SK-N-SH (cell line): ENCODE data around the gene MELTF. TPM values are rescaled to one million over a fixed set of nuclear protein-coding genes. Genes with fewer than 3 reads are reported as not detected.

Experiments
- CTCF ChIA-PET: fragments of 300-600, 350-600 bp; formaldehyde crosslinking; extraction: SDS; loops from one replicate; lab custom pipeline; 2021; lab: Yijun Ruan, JAX
- POLR2A ChIA-PET: fragments of 350-600 bp; sonication (Branson Sonifier 250); formaldehyde crosslinking; extraction: SDS; loops from one replicate; lab custom pipeline; 2020; ENCODE audit warnings: antibody characterized with exemption, inconsistent platforms; lab: Yijun Ruan, JAX
- DNase-seq: peaks from one replicate; pipeline ENCODE4 v3.0.0; 2012
- H2AFZ ChIP-seq: fragments of 200-600 bp; sonication (generic); 2 replicates; pipeline ENCODE4 v1.8.1; 2016; ENCODE audit warnings: antibody characterized with exemption, mild to moderate bottlenecking, low read depth
- H3F3A ChIP-seq: fragments of 200-600 bp; sonication (generic); replicated peaks from 2 replicates; pipeline ENCODE3; 2016; ENCODE audit warnings: antibody characterized with exemption, mild to moderate bottlenecking; ENCODE audit not compliant: insufficient read depth
- H3K27ac ChIP-seq, 2 experiments: fragments of 200-500 bp in 1 of 2; fragments of 200-600 bp in 1 of 2; sonication (Bioruptor generic) in 1 of 2; sonication (generic), shearing (Covaris generic) in 1 of 2; 2 replicates each; pipeline versions ENCODE4 v1.5.1 to v1.6.1; 2014 to 2016; ENCODE audit warnings: low read depth in 2 of 2, inconsistent platforms in 1 of 2, low read length in 1 of 2, mild to moderate bottlenecking in 1 of 2, mixed read lengths in 1 of 2
- H3K27me3 ChIP-seq: fragments of 200-600 bp; sonication (generic), shearing (Covaris generic); 2 replicates; pipeline ENCODE4 v1.6.1; 2016; ENCODE audit warnings: mixed run types; ENCODE audit not compliant: insufficient read depth
- H3K36me3 ChIP-seq, 2 experiments: fragments of 200-500 bp in 1 of 2; fragments of 200-600 bp in 1 of 2; sonication (Bioruptor generic) in 1 of 2; sonication (generic) in 1 of 2; replicated peaks in 1 of 2; 2 replicates each; pipeline versions ENCODE3 to v1.5.1; 2014 to 2016; ENCODE audit warnings: low read length in 1 of 2, mild to moderate bottlenecking in 1 of 2; ENCODE audit not compliant: insufficient read depth in 2 of 2, control insufficient read depth in 1 of 2
- H3K4me1 ChIP-seq, 2 experiments: fragments of 200-500 bp in 1 of 2; fragments of 200-600 bp in 1 of 2; sonication (Bioruptor generic) in 1 of 2; sonication (generic), shearing (Covaris generic) in 1 of 2; 2 replicates each; pipeline versions ENCODE4 v1.5.1 to v1.6.1; 2014 to 2016; ENCODE audit warnings: low read depth in 1 of 2, low read length in 1 of 2, mixed run types in 1 of 2; ENCODE audit not compliant: insufficient read depth in 2 of 2, control insufficient read depth in 1 of 2
- H3K4me2 ChIP-seq: fragments of 200-600 bp; sonication (generic), shearing (Covaris generic); 2 replicates; pipeline ENCODE4 v1.6.1; 2017; ENCODE audit warnings: mixed run types
- H3K4me3 ChIP-seq, 2 experiments: fragments of 200-500 bp in 1 of 2; fragments of 200-600 bp in 1 of 2; sonication (Bioruptor generic) in 1 of 2; sonication (generic), shearing (Covaris generic) in 1 of 2; 2 replicates each; pipeline versions ENCODE4 v1.5.1 to v1.8.1; 2014 to 2016; ENCODE audit warnings: low read depth in 2 of 2, inconsistent platforms in 1 of 2, low read length in 1 of 2, mild to moderate bottlenecking in 1 of 2, mixed read lengths in 1 of 2, moderate library complexity in 1 of 2
- H3K79me2 ChIP-seq: fragments of 200-600 bp; sonication (generic); 2 replicates; pipeline ENCODE4 v1.8.1; 2017; ENCODE audit warnings: mild to moderate bottlenecking; ENCODE audit not compliant: insufficient read depth
- H3K9ac ChIP-seq: fragments of 200-600 bp; sonication (generic); 2 replicates; pipeline ENCODE4 v1.6.1; 2017; ENCODE audit warnings: mixed run types
- H3K9me2 ChIP-seq: fragments of 200-600 bp; sonication (generic); 2 replicates; pipeline ENCODE4 v1.6.1; 2017; ENCODE audit warnings: mixed run types
- H3K9me3 ChIP-seq: fragments of 200-600 bp; sonication (generic); 2 replicates; pipeline ENCODE4 v1.6.1; 2017; ENCODE audit warnings: mixed run types, mild to moderate bottlenecking, moderate library complexity
- H4K20me1 ChIP-seq: fragments of 200-600 bp; sonication (generic); 2 replicates; pipeline ENCODE4 v1.6.1; 2017; ENCODE audit warnings: mild to moderate bottlenecking, mixed run types; ENCODE audit not compliant: insufficient read depth
- ELF1 ChIP-seq: IDR thresholded peaks from 2 replicates; pipeline ENCODE4 v1.4.0; 2012
- EP300 ChIP-seq, 2 experiments: IDR thresholded peaks; 2 replicates each; pipeline versions ENCODE4 v1.4.0 to v1.6.1; 2012; ENCODE audit warnings: borderline replicate concordance in 1 of 2, low read depth in 1 of 2, low read length in 1 of 2
- GABPA ChIP-seq: IDR thresholded peaks from 2 replicates; pipeline ENCODE4 v1.4.0; 2012; ENCODE audit warnings: low read depth, mild to moderate bottlenecking
- MEF2A ChIP-seq: IDR thresholded peaks from 2 replicates; pipeline ENCODE4 v1.4.0; 2012; ENCODE audit warnings: low read depth, borderline replicate concordance
- RAD21 ChIP-seq: IDR thresholded peaks from 2 replicates; pipeline ENCODE4 v1.6.1; 2012; ENCODE audit warnings: mild to moderate bottlenecking, low read length
- RCOR1 ChIP-seq: fragments of 150-350 bp; IDR thresholded peaks from 2 replicates; pipeline ENCODE4 v1.6.1; 2017; ENCODE audit warnings: antibody characterized with exemption, low read length
- RFX5 ChIP-seq: IDR thresholded peaks from 2 replicates; pipeline ENCODE4 v1.6.1; 2012; ENCODE audit warnings: mild to moderate bottlenecking, improper control_type of control experiment, low read length
- SMC3 ChIP-seq: IDR thresholded peaks from 2 replicates; pipeline ENCODE4 v1.6.1; 2012; ENCODE audit warnings: low read depth, low read length, improper control_type of control experiment
- TCF12 ChIP-seq: IDR thresholded peaks from 2 replicates; pipeline ENCODE4 v1.4.0; 2012
- TEAD4 ChIP-seq: IDR thresholded peaks from 2 replicates; pipeline ENCODE4 v1.4.0; 2012; ENCODE audit warnings: mild to moderate bottlenecking, borderline replicate concordance; ENCODE audit not compliant: insufficient read depth
- YY1 ChIP-seq: IDR thresholded peaks from 2 replicates; pipeline ENCODE4 v1.4.0; 2012; ENCODE audit warnings: low read depth, mild to moderate bottlenecking
- WGBS: methylation state at CpG from one replicate; pipeline ENCODE4 v1.1.6; 2017; ENCODE audit warnings: low lambda C conversion rate; 5-methylcytosine and 5-hydroxymethylcytosine counted together
- polyA plus RNA-seq, 3 experiments: library from polyadenylated mRNA; depleted of rRNA; stranded (reverse); fragments of >200 nt; gene quantifications; 2 replicates each; pipeline ENCODE4 v1.2.3, GENCODE V29; 2012
- TF ChIP-seq, protein P1 (sequence below): fragments of 150-350 bp; IDR thresholded peaks from 2 replicates; pipeline ENCODE4 v1.6.1; 2016; ENCODE audit warnings: mild to moderate bottlenecking, low read depth, low read length
- TF ChIP-seq, protein P2 (sequence below): IDR thresholded peaks from 2 replicates; pipeline ENCODE4; 2012
- TF ChIP-seq, protein P3 (sequence below): IDR thresholded peaks from 2 replicates; pipeline ENCODE4 v1.4.0; 2012; ENCODE audit warnings: low read depth
- TF ChIP-seq, protein P4 (sequence below): IDR thresholded peaks from 2 replicates; pipeline ENCODE4 v1.6.1; 2012; ENCODE audit warnings: mild to moderate bottlenecking, low read depth, low read length, moderate library complexity
- TF ChIP-seq, protein P5 (sequence below): fragments of 200-600 bp; sonication (generic); IDR thresholded peaks from 2 replicates; pipeline ENCODE4 v1.6.1; 2017; ENCODE audit warnings: antibody characterized with exemption, mild to moderate bottlenecking, moderate library complexity

The MELTF gene
- polyA plus RNA-seq, 1 of the 3 experiments (the other 2 are of a cell fraction) = 32.4 TPM

DNA sequence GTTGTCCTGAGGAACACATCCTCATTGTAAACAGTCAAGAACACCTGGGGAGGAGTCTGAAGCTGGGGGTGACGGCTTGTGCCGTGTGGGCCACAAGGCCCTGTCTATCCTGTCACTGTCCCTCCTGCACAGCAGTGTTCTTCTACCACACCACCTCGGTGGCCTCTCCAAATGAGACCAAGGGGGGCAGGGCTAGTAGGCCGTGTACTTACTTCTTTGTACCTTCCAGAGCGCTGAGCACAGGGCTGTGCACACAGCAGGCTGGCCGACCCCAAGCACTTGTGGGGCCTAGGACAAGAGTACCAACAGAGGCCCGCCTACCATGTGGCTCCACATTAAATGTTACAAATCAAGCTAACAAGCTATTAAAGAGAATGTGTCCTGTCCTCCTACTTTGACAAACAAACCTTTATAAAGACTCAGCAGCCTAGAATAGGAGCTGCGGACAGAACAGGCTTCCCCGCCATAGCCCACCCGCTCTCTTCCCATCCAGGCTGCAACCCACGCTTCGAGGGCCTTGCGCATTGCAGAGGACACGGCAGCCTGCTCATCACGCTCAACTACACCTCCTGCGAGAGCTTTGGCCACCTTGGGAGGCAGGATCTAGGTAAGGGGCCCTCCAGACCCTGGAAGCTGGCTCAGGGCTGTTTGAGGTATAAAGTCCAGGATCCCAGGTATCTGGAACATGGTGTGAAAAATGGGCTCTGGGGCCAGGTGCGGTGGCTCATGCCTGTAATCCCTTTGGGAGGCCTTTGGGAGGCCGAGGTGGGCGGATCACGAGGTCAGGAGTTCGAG lies 30.5 kb downstream of the MELTF start (continued):
- TF ChIP-seq TCF12 (no peak), YY1 (no peak)

DNA sequence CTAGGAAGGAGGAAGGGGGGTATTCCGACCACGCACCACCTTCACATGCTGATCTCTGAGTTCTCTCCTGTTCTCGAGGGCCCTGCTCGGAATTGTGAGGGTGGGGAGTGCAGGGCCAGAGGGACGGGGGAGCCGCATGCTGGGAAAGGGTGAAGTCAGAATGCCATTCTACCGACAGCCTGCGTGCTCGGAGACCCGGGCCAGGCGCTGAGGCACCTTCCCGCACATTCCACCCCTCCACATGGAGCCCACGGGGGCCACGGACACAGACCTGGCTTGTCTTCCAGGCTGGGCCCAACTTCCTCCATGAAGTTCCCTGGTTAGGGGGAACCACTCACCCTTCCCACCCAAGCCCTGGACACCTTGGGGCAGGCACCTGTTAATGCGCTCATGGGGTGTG lies 32.3 kb downstream of the MELTF start:
- Histone ChIP-seq H4K20me1 (no peaks in the 10 kb centered on the region), H3K4me3 (no peak overlapping the region), H3K79me2 (no peaks in the 10 kb centered on the region), H3F3A (no peaks in the 10 kb centered on the region), H3K4me2 (no peak overlapping the region), H3K27ac (no peak overlapping the region), H3K4me1 (no peaks in the 10 kb centered on the region), H3K27me3 (no peaks in the 10 kb centered on the region), H3K9ac (no peak overlapping the region), H3K36me3 (no peaks in the 10 kb centered on the region), H3K9me2 (no peaks in the 10 kb centered on the region), H2AFZ (no peak overlapping the region), H3K9me3 (no peaks in the 10 kb centered on the region)
- ChIA-PET CTCF (interaction anchor here (1.0 to 11.7 kb wide), 3 partner anchors 8 to 191 kb away, joined by 3 to 94 read pairs (median 5); partner anchors contain the start of gene MELTF), POLR2A (no interaction called here)
- TF ChIP-seq, protein P1, sequence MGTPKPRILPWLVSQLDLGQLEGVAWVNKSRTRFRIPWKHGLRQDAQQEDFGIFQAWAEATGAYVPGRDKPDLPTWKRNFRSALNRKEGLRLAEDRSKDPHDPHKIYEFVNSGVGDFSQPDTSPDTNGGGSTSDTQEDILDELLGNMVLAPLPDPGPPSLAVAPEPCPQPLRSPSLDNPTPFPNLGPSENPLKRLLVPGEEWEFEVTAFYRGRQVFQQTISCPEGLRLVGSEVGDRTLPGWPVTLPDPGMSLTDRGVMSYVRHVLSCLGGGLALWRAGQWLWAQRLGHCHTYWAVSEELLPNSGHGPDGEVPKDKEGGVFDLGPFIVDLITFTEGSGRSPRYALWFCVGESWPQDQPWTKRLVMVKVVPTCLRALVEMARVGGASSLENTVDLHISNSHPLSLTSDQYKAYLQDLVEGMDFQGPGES = no peak
- no peak for TF ChIP-seq RCOR1
- no peak for TF ChIP-seq YY1
- 91% methylated on average over 12 of the region's 15 CpGs for WGBS
- no peak for DNase-seq

DNA sequence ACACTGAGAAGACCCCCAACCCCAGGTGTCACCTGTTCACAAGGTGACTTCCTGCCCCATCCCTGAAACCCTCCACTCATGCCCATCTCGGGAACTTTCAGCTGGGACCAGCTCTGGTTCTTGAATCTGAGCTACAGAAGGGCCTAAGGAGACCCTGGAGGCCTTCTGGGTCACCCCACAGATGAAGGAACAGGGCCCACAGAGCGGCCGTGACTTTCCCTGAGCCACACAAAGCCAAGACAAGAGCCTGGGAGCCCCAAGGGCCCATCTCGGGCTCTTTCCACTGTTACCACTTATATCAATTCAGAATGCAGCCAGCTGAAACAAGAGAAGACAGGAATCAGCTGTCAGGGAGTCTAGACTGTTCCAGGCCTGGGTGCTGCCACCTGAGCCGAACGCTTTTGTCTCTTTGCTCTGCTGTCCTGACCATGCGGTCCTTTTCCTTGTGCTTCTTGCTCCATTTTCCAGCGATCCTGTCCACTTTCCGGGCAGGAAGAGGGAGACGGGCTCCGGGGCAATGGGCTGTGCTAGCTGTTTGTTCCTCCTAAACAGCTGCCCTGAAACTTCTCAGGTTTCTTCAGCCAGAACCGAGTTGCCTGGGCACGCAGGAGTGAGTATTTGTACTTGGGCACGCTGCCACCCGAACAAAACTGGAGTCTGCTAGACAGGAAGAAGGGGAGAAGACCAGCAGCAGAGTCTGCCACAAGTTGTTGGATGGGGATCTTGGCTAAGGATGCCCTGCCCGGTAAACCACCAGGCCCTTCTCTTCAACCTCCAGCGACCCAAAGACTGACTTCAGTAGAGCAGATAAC lies 33.0 kb downstream of the MELTF start:
- Histone ChIP-seq H3F3A (no peaks in the 10 kb centered on the region), H3K27ac (no peak overlapping the region), H3K27me3 (no peaks in the 10 kb centered on the region), H3K79me2 (no peaks in the 10 kb centered on the region), H4K20me1 (no peaks in the 10 kb centered on the region), H3K9me2 (no peaks in the 10 kb centered on the region), H3K4me1 (no peaks in the 10 kb centered on the region), H3K9me3 (no peaks in the 10 kb centered on the region), H2AFZ (no peak overlapping the region), H3K36me3 (no peaks in the 10 kb centered on the region), H3K4me2 (no peak overlapping the region), H3K9ac (no peak overlapping the region), H3K4me3 (no peak overlapping the region)
- POLR2A ChIA-PET = no interaction called here
- DNase-seq = no peak
- whole genome bisulfite sequencing = 80% methylated on average over 15 of the region's 17 CpGs
- CTCF ChIA-PET = interaction anchor here (0.9 to 11.7 kb wide), 5 partner anchors 18 to 468 kb away, joined by 3 to 94 read pairs (median 4); no protein-coding TSS in a partner anchor
- TF ChIP-seq, protein P2, sequence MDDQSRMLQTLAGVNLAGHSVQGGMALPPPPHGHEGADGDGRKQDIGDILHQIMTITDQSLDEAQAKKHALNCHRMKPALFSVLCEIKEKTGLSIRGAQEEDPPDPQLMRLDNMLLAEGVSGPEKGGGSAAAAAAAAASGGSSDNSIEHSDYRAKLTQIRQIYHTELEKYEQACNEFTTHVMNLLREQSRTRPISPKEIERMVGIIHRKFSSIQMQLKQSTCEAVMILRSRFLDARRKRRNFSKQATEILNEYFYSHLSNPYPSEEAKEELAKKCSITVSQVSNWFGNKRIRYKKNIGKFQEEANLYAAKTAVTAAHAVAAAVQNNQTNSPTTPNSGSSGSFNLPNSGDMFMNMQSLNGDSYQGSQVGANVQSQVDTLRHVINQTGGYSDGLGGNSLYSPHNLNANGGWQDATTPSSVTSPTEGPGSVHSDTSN = no peak
- TF ChIP-seq TEAD4 (no peak), GABPA (no peak), RAD21 (no peak), RFX5 (no peak), SMC3 (no peak), MEF2A (no peak), EP300 (IDR thresholded peaks at IDR 0.05; ENCODE audit: borderline replicate concordance in 1 of 2, low read depth in 1 of 2, low read length in 1 of 2) (no peak), ELF1 (no peak)
- TF ChIP-seq, protein P3, sequence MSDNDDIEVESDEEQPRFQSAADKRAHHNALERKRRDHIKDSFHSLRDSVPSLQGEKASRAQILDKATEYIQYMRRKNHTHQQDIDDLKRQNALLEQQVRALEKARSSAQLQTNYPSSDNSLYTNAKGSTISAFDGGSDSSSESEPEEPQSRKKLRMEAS = no peak
- TF ChIP-seq, protein P4, sequence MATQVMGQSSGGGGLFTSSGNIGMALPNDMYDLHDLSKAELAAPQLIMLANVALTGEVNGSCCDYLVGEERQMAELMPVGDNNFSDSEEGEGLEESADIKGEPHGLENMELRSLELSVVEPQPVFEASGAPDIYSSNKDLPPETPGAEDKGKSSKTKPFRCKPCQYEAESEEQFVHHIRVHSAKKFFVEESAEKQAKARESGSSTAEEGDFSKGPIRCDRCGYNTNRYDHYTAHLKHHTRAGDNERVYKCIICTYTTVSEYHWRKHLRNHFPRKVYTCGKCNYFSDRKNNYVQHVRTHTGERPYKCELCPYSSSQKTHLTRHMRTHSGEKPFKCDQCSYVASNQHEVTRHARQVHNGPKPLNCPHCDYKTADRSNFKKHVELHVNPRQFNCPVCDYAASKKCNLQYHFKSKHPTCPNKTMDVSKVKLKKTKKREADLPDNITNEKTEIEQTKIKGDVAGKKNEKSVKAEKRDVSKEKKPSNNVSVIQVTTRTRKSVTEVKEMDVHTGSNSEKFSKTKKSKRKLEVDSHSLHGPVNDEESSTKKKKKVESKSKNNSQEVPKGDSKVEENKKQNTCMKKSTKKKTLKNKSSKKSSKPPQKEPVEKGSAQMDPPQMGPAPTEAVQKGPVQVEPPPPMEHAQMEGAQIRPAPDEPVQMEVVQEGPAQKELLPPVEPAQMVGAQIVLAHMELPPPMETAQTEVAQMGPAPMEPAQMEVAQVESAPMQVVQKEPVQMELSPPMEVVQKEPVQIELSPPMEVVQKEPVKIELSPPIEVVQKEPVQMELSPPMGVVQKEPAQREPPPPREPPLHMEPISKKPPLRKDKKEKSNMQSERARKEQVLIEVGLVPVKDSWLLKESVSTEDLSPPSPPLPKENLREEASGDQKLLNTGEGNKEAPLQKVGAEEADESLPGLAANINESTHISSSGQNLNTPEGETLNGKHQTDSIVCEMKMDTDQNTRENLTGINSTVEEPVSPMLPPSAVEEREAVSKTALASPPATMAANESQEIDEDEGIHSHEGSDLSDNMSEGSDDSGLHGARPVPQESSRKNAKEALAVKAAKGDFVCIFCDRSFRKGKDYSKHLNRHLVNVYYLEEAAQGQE = no peak
- TF ChIP-seq, protein P5, sequence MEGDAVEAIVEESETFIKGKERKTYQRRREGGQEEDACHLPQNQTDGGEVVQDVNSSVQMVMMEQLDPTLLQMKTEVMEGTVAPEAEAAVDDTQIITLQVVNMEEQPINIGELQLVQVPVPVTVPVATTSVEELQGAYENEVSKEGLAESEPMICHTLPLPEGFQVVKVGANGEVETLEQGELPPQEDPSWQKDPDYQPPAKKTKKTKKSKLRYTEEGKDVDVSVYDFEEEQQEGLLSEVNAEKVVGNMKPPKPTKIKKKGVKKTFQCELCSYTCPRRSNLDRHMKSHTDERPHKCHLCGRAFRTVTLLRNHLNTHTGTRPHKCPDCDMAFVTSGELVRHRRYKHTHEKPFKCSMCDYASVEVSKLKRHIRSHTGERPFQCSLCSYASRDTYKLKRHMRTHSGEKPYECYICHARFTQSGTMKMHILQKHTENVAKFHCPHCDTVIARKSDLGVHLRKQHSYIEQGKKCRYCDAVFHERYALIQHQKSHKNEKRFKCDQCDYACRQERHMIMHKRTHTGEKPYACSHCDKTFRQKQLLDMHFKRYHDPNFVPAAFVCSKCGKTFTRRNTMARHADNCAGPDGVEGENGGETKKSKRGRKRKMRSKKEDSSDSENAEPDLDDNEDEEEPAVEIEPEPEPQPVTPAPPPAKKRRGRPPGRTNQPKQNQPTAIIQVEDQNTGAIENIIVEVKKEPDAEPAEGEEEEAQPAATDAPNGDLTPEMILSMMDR = no peak
